SU-DHL-6 (cell line): ENCODE measurements around the gene CDH23.

ENCODE experiments used
- H2AFZ ChIP-seq: fragments of 200-600 bp; sonication (generic); 2 replicates; pipeline ENCODE4 v1.6.1; 2014; ENCODE audit warnings: low read depth, mild to moderate bottlenecking, moderate library complexity, mixed read lengths, antibody characterized with exemption, low read length; ENCODE audit not compliant: severe bottlenecking
- H3F3A ChIP-seq: fragments of 200-600 bp; shearing (Covaris generic); 2 replicates; pipeline ENCODE4 v1.6.0; 2016; ENCODE audit warnings: antibody characterized with exemption, mild to moderate bottlenecking; ENCODE audit not compliant: insufficient read depth
- H3K27ac ChIP-seq: fragments of 200-600 bp; sonication (generic); 2 replicates; pipeline ENCODE4 v1.5.1; 2016; ENCODE audit warnings: low read depth, mild to moderate bottlenecking, low read length, moderate library complexity, mixed read lengths
- H3K27me3 ChIP-seq: fragments of 200-600 bp; sonication (generic), shearing (Covaris generic); 2 replicates; pipeline ENCODE4 v1.6.0; 2014; ENCODE audit warnings: mild to moderate bottlenecking, low read length
- H3K36me3 ChIP-seq: fragments of 200-600 bp; sonication (generic); 2 replicates; pipeline ENCODE4 v1.6.1; 2014; ENCODE audit warnings: mild to moderate bottlenecking, low read length, mixed read lengths
- H3K4me2 ChIP-seq: fragments of 300-600, 200-600 bp; shearing (Covaris generic), sonication (generic); 2 replicates; pipeline ENCODE4 v1.6.0; 2014; ENCODE audit warnings: low read length, low read depth, mild to moderate bottlenecking; ENCODE audit not compliant: poor library complexity, severe bottlenecking
- H3K4me3 ChIP-seq: fragments of 200-600 bp; sonication (generic); 2 replicates; pipeline ENCODE4 v1.5.1; 2014; ENCODE audit warnings: antibody characterized with exemption, low read length, mild to moderate bottlenecking, mixed read lengths; ENCODE audit not compliant: insufficient read depth, poor library complexity, severe bottlenecking
- H3K79me2 ChIP-seq: fragments of 200-600 bp; sonication (generic); 2 replicates; pipeline ENCODE4 v1.6.1; 2014; ENCODE audit warnings: mild to moderate bottlenecking, low read length, moderate library complexity; ENCODE audit not compliant: insufficient read depth
- H3K9ac ChIP-seq: fragments of 200-600 bp; sonication (generic); 2 replicates; pipeline ENCODE4 v1.7.0; 2014; ENCODE audit warnings: mild to moderate bottlenecking, low read length
- H3K9me2 ChIP-seq: fragments of 200-600 bp; sonication (generic); replicated peaks from 2 replicates; pipeline ENCODE4 v1.6.1; 2014; ENCODE audit warnings: low read length; ENCODE audit not compliant: insufficient read depth
- H3K9me3 ChIP-seq: fragments of 200-600 bp; sonication (generic); 2 replicates; pipeline ENCODE4 v1.6.1; 2014; ENCODE audit warnings: low read length, mixed read lengths; ENCODE audit not compliant: insufficient read depth
- H4K20me1 ChIP-seq: fragments of 200-600 bp; sonication (generic); 2 replicates; pipeline ENCODE4 v1.6.1; 2014; ENCODE audit warnings: low read depth, mild to moderate bottlenecking, antibody characterized with exemption, low read length, moderate library complexity, mixed read lengths
- CTCF ChIP-seq: fragments of 200-600 bp; sonication (generic); IDR thresholded peaks from one replicate; pipeline ENCODE4 v1.5.1; 2017; ENCODE audit warnings: antibody characterized with exemption, mild to moderate bottlenecking, low read length, moderate library complexity; ENCODE audit not compliant: insufficient read depth, poor library complexity, severe bottlenecking
- EZH2phosphoT487 ChIP-seq: fragments of 200-600 bp; sonication (generic), shearing (Covaris generic); conservative IDR thresholded peaks from 2 replicates; pipeline ENCODE4 v1.6.1; 2018; ENCODE audit warnings: mild to moderate bottlenecking, antibody characterized with exemption, low read length, moderate library complexity, mixed read lengths

The CDH23 gene

GRCh38 chr10:71745664-71746250 is 349.0 kb downstream of the CDH23 start:
- no peak overlapping the region for H3K9ac ChIP-seq
- no peaks in the 10 kb centered on the region for H3K36me3 ChIP-seq
- H3F3A ChIP-seq, result no peaks in the 10 kb centered on the region
- TF ChIP-seq EZH2phosphoT487, result no peak
- no peak for TF ChIP-seq CTCF
- no peak overlapping the region for H3K27ac ChIP-seq
- no peaks in the 10 kb centered on the region for H3K9me2 ChIP-seq
- no peaks in the 10 kb centered on the region for H3K9me3 ChIP-seq
- no peak overlapping the region for H3K4me3 ChIP-seq
- H2AFZ ChIP-seq, result no peak overlapping the region
- H3K79me2 ChIP-seq, result no peaks in the 10 kb centered on the region
- no peaks in the 10 kb centered on the region for H3K27me3 ChIP-seq
- no peak overlapping the region for H3K4me2 ChIP-seq
- H4K20me1 ChIP-seq, result no peaks in the 10 kb centered on the region

GRCh38 chr10:71746344-71747037 is 349.8 kb downstream of the CDH23 start:
- H2AFZ ChIP-seq, result no peak overlapping the region
- no peaks in the 10 kb centered on the region for H3K9me3 ChIP-seq
- H3K9me2 ChIP-seq, result no peaks in the 10 kb centered on the region
- H3K9ac ChIP-seq, result no peak overlapping the region
- TF ChIP-seq CTCF (no peak), EZH2phosphoT487 (no peak)
- H3F3A ChIP-seq, result no peaks in the 10 kb centered on the region
- H3K36me3 ChIP-seq, result no peaks in the 10 kb centered on the region
- H3K4me2 ChIP-seq, result no peak overlapping the region
- no peak overlapping the region for H3K4me3 ChIP-seq
- H3K27ac ChIP-seq, result no peak overlapping the region
- no peaks in the 10 kb centered on the region for H4K20me1 ChIP-seq
- no peaks in the 10 kb centered on the region for H3K27me3 ChIP-seq
- no peaks in the 10 kb centered on the region for H3K79me2 ChIP-seq

- Histone ChIP-seq H3K4me3 (no peak overlapping the region), H3F3A (no peaks in the 10 kb centered on the region), H3K27ac (no peak overlapping the region), H3K9me2 (no peaks in the 10 kb centered on the region), H2AFZ (no peak overlapping the region), H3K79me2 (no peaks in the 10 kb centered on the region), H3K4me2 (no peak overlapping the region), H4K20me1 (no peaks in the 10 kb centered on the region), H3K27me3 (no peaks in the 10 kb centered on the region), H3K36me3 (no peaks in the 10 kb centered on the region), H3K9ac (no peak overlapping the region), H3K9me3 (no peaks in the 10 kb centered on the region)
- no peak for TF ChIP-seq CTCF
- TF ChIP-seq EZH2phosphoT487, result no peak
Measured at GRCh38 chr10:71747039-71747531, 350.4 kb downstream of the CDH23 start.
